Fibroblast of the conjunctiva (primary cell): ENCODE data around the gene PHF23.
A peak's percentile ranks its signal among the peaks of the same experiment; 100 is the strongest.
"Not testable (repeated sequence)": the region's sequence is repeated elsewhere in the genome, so short reads cannot be mapped to it uniquely, and the experiment has no call there.

Experiments
- DNase-seq: peaks from one replicate; pipeline ENCODE4 v3.0.0-alpha.2; 2010; ENCODE audit warnings: low read depth

Gene PHF23

GRCh38 chr17:7258731-7259554 is 19.7 kb upstream of the PHF23 start:
- DNase-seq = peak; percentile 60

- DNase-seq = no peak
Measured at GRCh38 chr17:7256766-7257456, 17.7 kb upstream of the PHF23 start.

GRCh38 chr17:7254511-7254910 is 15.3 kb upstream of the PHF23 start:
- DNase-seq = no peak

- DNase-seq = no peak
Measured at GRCh38 chr17:7253082-7253481, 13.8 kb upstream of the PHF23 start.

GRCh38 chr17:7252176-7253043 is 13.2 kb upstream of the PHF23 start, which contains the start of gene ELP5:
Gene ELP5 (plus strand): TSS chr17:7252215. CDS start chr17:7252551, 336 bp downstream.
- DNase-seq = peak; percentile 90

- DNase-seq = peak; percentile 99
Measured at GRCh38 chr17:7251661-7252175, 12.5 kb upstream of the PHF23 start, which contains the start of gene CTDNEP1. Gene CTDNEP1 (minus strand): TSS chr17:7251734. CDS start chr17:7251296, 438 bp downstream.

- no peak for DNase-seq
Measured at GRCh38 chr17:7250695-7251627, 11.7 kb upstream of the PHF23 start.

GRCh38 chr17:7249830-7250229 is 10.6 kb upstream of the PHF23 start:
- no peak for DNase-seq

- no peak for DNase-seq
Measured at GRCh38 chr17:7249214-7249613, 10.0 kb upstream of the PHF23 start.

GRCh38 chr17:7248796-7249195 is 9.5 kb upstream of the PHF23 start:
- no peak for DNase-seq

GRCh38 chr17:7246779-7247178 is 7.5 kb upstream of the PHF23 start:
- DNase-seq = no peak

- DNase-seq = not testable (repeated sequence)
Measured at GRCh38 chr17:7243838-7244237, 4.6 kb upstream of the PHF23 start.

GRCh38 chr17:7243453-7243729 is 4.1 kb upstream of the PHF23 start:
- no peak for DNase-seq

GRCh38 chr17:7242717-7243452 is 3.6 kb upstream of the PHF23 start:
- peak; percentile 91 for DNase-seq

GRCh38 chr17:7241783-7242716 is 2.8 kb upstream of the PHF23 start, which contains the start of gene GABARAP:
Gene GABARAP (minus strand): TSS chr17:7242449. CDS start chr17:7242330, 119 bp downstream.
- peak; percentile 72 for DNase-seq

GRCh38 chr17:7241090-7241733 is 2.0 kb upstream of the PHF23 start:
- no peak for DNase-seq

- no peak for DNase-seq
Measured at GRCh38 chr17:7240375-7240774, 1.1 kb upstream of the PHF23 start.

GRCh38 chr17:7238420-7239090 is 702 bp downstream of the PHF23 start:
- DNase-seq = no peak
